Brain microvascular endothelial cell (primary cell): ENCODE measurements around the gene KRTAP5-4.
"Not testable (repeated sequence)": the region's sequence is repeated elsewhere in the genome, so short reads cannot be mapped to it uniquely, and the experiment has no call there.

Experiments
- DNase-seq: peaks from one replicate; pipeline ENCODE4 v3.0.0-alpha.2; 2020
- H3K27ac ChIP-seq: fragments of 250-450 bp; sonication (Bioruptor Pico); 2 replicates; pipeline ENCODE4 v1.5.1; 2020; ENCODE audit warnings: mild to moderate bottlenecking, moderate library complexity
- H3K27me3 ChIP-seq: fragments of 250-450 bp; sonication (Bioruptor Pico); replicated peaks from 2 replicates; pipeline ENCODE4 v1.5.1; 2020; ENCODE audit warnings: mild to moderate bottlenecking
- H3K36me3 ChIP-seq: fragments of 250-450 bp; sonication (Bioruptor Pico); replicated peaks from 2 replicates; pipeline ENCODE4 v1.5.1; 2020; ENCODE audit warnings: mild to moderate bottlenecking
- H3K4me3 ChIP-seq: 2 replicates; pipeline ENCODE4 v1.5.1; 2011; ENCODE audit warnings: low read depth, mild to moderate bottlenecking, control low read depth, low read length, moderate library complexity
- in situ Hi-C: cut with HindIII; loops from 2 replicates; pipeline ENCODE4 v1.10.0; 2017; ENCODE audit warnings: low sequenced_read_pairs, low pct_ligation_motif_present
- TF ChIP-seq, protein P1 (sequence below): IDR thresholded peaks from 2 replicates; pipeline ENCODE4 v1.5.1; 2011; ENCODE audit warnings: low read depth, mild to moderate bottlenecking, moderate library complexity, low read length, control low read depth, inconsistent platforms; ENCODE audit errors: missing control alignments

Gene KRTAP5-4

DNA sequence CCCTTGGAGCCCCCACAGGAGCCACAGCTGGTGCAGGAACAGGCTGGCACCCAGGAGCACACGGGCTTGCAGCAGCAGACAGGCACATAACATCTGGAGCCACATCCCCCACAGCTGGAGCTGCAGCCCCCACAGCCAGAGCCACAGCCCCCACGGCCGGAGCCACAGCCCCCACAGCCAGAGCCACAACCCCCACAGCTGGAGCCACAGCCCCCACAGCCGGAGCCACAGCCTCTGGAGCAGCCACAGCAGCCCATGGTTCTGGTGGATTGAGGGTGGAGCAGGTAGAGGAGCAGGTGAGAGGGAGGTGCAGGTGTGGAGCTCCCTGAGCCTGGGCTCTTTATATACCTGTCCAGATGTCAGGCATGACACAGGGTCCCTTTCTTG, 24.0 kb downstream of the KRTAP5-4 start, which contains the start of gene KRTAP5-2:
Gene KRTAP5-2, minus strand, starts transcription at position 301 of the 387 bp plus-strand sequence. Its CDS starts 44 bp downstream, at position 257.
- Histone ChIP-seq H3K4me3 (no peak within 1 kb of the TSS), H3K27ac (no peak within 1 kb of the TSS), H3K27me3 (peaks cover 14% of the 10 kb centered on the region), H3K36me3 (no peaks in the 10 kb centered on the region)
- TF ChIP-seq, protein P1, sequence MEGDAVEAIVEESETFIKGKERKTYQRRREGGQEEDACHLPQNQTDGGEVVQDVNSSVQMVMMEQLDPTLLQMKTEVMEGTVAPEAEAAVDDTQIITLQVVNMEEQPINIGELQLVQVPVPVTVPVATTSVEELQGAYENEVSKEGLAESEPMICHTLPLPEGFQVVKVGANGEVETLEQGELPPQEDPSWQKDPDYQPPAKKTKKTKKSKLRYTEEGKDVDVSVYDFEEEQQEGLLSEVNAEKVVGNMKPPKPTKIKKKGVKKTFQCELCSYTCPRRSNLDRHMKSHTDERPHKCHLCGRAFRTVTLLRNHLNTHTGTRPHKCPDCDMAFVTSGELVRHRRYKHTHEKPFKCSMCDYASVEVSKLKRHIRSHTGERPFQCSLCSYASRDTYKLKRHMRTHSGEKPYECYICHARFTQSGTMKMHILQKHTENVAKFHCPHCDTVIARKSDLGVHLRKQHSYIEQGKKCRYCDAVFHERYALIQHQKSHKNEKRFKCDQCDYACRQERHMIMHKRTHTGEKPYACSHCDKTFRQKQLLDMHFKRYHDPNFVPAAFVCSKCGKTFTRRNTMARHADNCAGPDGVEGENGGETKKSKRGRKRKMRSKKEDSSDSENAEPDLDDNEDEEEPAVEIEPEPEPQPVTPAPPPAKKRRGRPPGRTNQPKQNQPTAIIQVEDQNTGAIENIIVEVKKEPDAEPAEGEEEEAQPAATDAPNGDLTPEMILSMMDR: no peak
- in situ Hi-C loops: no loop called here
- DNase-seq: no peak

DNA sequence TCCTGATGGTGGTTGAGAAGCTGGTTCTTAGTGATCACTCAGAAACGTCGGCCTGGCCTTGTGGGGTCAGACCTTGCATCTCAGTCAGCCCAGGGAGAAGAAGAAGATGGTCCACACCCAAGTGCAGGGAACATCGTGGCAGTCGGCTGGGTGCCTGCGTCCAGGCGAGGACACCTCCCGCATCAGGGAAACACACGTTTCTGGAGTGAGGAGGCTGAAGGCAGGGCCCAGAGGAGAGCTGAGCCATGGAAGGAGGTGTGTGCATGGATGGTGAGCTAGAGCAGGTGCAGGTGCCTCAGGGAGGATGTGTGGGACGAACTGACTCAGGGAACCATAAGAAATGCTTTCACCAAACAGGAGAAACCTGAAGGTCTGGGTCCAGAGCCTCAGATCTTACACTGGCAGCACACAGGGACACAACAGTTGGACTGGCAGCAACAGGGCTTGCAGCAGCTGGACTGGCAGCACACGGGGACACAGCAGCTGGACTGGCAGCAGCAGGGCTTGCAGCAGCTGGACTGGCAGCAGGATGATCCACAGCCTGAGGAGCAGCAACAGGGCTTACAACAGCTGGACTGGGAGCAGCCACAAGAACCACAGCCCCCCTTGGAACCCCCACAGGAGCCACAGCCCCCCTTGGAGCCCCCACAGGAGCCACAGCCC, 24.5 kb downstream of the KRTAP5-4 start:
- Histone ChIP-seq H3K4me3 (no peak overlapping the region), H3K27me3 (peaks cover 14% of the 10 kb centered on the region)
- in situ Hi-C loops: no loop called here

DNA sequence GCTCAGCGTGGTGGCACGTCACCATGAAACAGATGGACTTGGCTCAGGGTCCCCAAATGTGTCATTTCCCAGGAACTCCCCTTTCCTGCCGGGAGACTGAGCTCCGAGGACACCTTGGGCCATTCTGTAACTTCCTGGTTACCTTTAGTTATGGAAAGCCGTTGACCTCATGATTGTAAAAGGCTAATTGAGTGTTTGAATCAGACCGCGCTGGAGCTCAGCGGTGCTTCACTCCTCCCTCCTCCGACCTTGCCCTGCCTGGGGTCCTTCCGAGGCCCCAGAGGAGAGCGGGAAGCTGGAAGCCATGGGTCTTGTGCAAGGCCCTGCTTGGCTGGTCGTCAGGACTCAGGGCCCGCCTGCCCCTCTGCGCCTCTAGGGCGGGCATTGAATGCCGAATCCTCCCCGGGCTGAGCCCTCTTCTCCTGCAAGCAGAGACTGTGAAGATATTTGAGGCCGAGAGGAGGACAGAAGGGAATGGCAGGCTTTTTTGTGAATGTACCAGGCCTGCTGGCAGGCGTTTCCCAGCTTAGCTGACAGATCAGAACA, 25.3 kb downstream of the KRTAP5-4 start:
- peaks cover 14% of the 10 kb centered on the region for H3K27me3 ChIP-seq
- in situ Hi-C loops, H3K4me3 ChIP-seq, H3K36me3 ChIP-seq, DNase-seq, H3K27ac ChIP-seq: not testable (repeated sequence)

More for the DNA sequence above, 24.5 kb downstream of the KRTAP5-4 start:
- DNase-seq: no peak
- TF ChIP-seq, protein P1: no peak
- Histone ChIP-seq H3K36me3 (no peaks in the 10 kb centered on the region), H3K27ac (no peak overlapping the region)

DNA sequence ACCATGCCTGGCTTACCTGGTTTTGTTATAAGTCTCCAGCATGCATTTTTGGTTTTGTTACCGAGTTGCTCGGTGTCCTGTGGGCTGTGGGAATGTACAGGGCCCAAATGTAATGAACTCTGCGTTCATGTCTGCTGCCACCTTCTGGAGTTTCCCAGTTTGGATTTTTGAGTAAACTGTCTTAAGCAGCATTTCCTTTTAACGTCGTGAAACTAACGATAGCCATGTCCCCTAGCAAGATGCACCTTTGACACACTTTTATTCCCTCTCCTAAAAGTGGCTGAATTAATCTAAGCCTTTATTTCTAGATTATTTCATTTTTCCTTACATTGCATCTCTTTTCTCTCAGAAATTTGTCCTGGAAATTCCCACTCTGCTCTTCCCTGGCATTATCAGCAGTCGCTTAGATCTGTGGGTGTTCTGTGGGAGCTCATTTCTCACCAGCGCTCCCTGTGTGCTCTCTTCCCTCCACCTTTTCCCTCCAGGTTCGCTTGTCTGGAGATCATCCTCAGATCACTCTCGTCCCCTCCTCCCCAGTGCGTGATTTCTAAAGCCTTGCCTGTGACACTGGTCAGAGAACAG, 25.9 kb downstream of the KRTAP5-4 start:
- H3K27me3 ChIP-seq: peaks cover 13% of the 10 kb centered on the region
- DNase-seq, H3K4me3 ChIP-seq, H3K27ac ChIP-seq, H3K36me3 ChIP-seq, in situ Hi-C loops: not testable (repeated sequence)

DNA sequence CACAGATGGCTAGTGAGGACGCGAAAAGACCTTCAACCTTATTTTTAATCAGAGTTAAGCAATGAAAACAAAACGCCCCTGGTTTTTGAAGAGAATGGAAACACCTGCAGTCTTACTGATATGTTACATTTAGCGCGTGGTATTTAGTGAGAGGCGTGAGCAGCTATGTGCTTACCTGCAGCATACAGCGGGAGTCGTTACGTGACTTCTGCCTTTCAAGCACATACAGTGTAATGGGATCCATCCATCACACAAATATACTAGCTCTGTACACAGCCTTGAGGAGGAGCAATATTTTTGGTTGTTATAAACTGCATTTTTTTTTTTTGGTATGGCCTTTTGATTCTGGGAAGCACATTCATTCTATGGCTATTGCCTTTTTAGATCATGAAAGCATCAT, 29.3 kb downstream of the KRTAP5-4 start:
- DNase-seq: no peak
- in situ Hi-C loops: no loop called here
- Histone ChIP-seq H3K4me3 (no peak overlapping the region), H3K36me3 (no peaks in the 10 kb centered on the region), H3K27me3 (peaks cover 10% of the 10 kb centered on the region), H3K27ac (no peak overlapping the region)
- TF ChIP-seq, protein P1: no peak

DNA sequence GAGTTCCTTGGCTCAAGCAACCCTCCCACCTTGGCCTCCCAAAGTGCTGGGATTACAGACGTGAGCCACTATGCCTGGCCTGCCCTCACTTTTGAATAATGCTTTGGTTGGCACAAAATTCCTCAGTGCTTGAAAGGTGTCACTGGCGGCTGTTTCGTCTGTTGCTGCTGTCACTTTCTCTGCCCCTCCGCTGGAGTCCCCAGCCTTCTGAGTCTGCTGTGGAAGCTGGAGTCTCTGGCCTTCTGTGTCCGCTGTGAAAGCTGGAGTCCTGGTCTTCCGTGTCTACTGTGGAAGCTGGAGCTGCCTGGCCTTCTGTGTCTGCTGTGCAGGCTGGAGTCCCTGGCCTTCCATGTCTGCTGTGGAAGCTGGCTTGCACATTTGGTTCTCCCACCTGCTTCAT, 31.9 kb downstream of the KRTAP5-4 start:
- TF ChIP-seq, protein P1: no peak

DNA sequence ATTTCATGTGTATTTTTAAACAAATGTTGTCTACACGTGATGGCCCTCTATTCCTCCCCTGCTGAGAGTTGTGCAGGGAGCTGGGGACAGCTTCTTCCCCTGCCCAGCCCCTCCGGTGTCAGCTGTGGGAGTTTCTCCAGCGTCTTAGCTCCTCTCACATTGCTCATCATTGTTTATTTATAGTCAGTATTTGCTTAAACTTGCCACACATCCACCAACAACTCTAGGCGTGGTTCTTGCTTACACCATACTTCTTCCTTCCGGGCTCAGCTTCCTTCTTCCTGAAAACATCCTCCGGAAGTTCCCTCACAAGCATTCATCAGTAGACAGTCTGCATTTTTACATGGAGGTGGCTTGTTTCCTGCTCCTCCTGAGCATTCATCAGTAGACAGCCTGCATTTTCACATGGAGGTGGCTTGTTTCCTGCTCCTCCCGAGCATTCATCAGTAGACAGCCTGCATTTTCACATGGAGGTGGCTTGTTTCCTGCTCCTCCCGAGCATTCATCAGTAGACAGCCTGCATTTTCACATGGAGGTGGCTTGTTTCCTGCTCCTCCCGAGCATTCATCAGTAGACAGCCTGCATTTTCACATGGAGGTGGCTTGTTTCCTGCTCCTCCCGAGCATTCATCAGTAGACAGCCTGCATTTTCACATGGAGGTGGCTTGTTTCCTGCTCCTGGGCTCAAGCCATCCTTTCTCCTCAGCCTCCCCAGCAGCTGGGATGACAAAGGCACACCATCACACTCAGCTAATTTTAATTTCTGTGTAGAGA, 32.6 kb downstream of the KRTAP5-4 start:
- H3K4me3 ChIP-seq, in situ Hi-C loops, H3K27me3 ChIP-seq, H3K27ac ChIP-seq, DNase-seq, H3K36me3 ChIP-seq: not testable (repeated sequence)

More for the DNA sequence above, 31.9 kb downstream of the KRTAP5-4 start:
- no peaks in the 10 kb centered on the region for H3K36me3 ChIP-seq
- in situ Hi-C loops: no loop called here
- no peak overlapping the region for H3K27ac ChIP-seq
- H3K27me3 ChIP-seq: no peaks in the 10 kb centered on the region
- H3K4me3 ChIP-seq: no peak overlapping the region
- DNase-seq: no peak
